Loucy (cell line): ENCODE data around the gene SELENBP1.

ENCODE experiments used
- H2AFZ ChIP-seq: fragments of 200-600 bp; sonication (generic); 2 replicates; pipeline ENCODE4 v1.6.0; 2016; ENCODE audit warnings: antibody characterized with exemption, mild to moderate bottlenecking, low read length, moderate library complexity
- H3F3A ChIP-seq: fragments of 200-600 bp; 2 replicates; pipeline ENCODE4 v1.6.0; 2016; ENCODE audit warnings: antibody characterized with exemption, low read depth, mild to moderate bottlenecking
- H3K27me3 ChIP-seq: fragments of 200-600 bp; sonication (generic); 2 replicates; pipeline ENCODE4 v1.6.1; 2014; ENCODE audit warnings: low read length, mild to moderate bottlenecking; ENCODE audit not compliant: insufficient read depth, poor library complexity, severe bottlenecking
- H3K36me3 ChIP-seq: fragments of 200-600 bp; sonication (generic); 2 replicates; pipeline ENCODE4 v1.6.1; 2016; ENCODE audit warnings: low read length; ENCODE audit not compliant: insufficient read depth
- H3K4me1 ChIP-seq: fragments of 200-600 bp; sonication (generic); 2 replicates; pipeline ENCODE4 v1.5.1; 2014; ENCODE audit warnings: low read length, mild to moderate bottlenecking; ENCODE audit not compliant: insufficient read depth, poor library complexity, severe bottlenecking
- H3K4me2 ChIP-seq: fragments of 200-600 bp; sonication (generic); 2 replicates; pipeline ENCODE4 v1.6.0; 2014; ENCODE audit warnings: antibody characterized with exemption, low read length, low read depth, mild to moderate bottlenecking; ENCODE audit not compliant: poor library complexity, severe bottlenecking
- H3K4me3 ChIP-seq: fragments of 200-600 bp; sonication (generic); 2 replicates; pipeline ENCODE4 v1.5.1; 2014; ENCODE audit warnings: low read length, mild to moderate bottlenecking, mixed read lengths; ENCODE audit not compliant: poor library complexity, severe bottlenecking
- H3K79me2 ChIP-seq: fragments of 200-600 bp; sonication (generic); 2 replicates; pipeline ENCODE4 v1.6.1; 2014; ENCODE audit warnings: low read length; ENCODE audit not compliant: insufficient read depth
- H3K9ac ChIP-seq: fragments of 200-600 bp; sonication (generic); 2 replicates; pipeline ENCODE4 v1.6.0; 2014; ENCODE audit warnings: mild to moderate bottlenecking, low read depth, low read length, moderate library complexity; ENCODE audit not compliant: poor library complexity, severe bottlenecking
- H3K9me2 ChIP-seq: fragments of 200-600 bp; sonication (generic); replicated peaks from 2 replicates; pipeline ENCODE4 v1.6.1; 2016; ENCODE audit warnings: low read depth, low read length, mixed read lengths
- H3K9me3 ChIP-seq: fragments of 200-600 bp; sonication (generic); 2 replicates; pipeline ENCODE4 v1.6.1; 2014; ENCODE audit warnings: mild to moderate bottlenecking, antibody characterized with exemption, low read length, low read depth; ENCODE audit not compliant: insufficient read depth
- H4K20me1 ChIP-seq: fragments of 200-600 bp; sonication (generic); 2 replicates; pipeline ENCODE4 v1.6.0; 2014; ENCODE audit warnings: antibody characterized with exemption, low read length, mild to moderate bottlenecking; ENCODE audit not compliant: insufficient read depth, poor library complexity, severe bottlenecking
- EZH2phosphoT487 ChIP-seq: fragments of 200-600 bp; IDR thresholded peaks from 2 replicates; pipeline ENCODE4 v1.6.1; 2018; ENCODE audit warnings: antibody characterized with exemption, mild to moderate bottlenecking, moderate library complexity, borderline replicate concordance
- TF ChIP-seq, protein P1 (sequence below): fragments of 200-600 bp; sonication (generic); conservative IDR thresholded peaks from 2 replicates; pipeline ENCODE4 v1.5.1; 2014; ENCODE audit warnings: mild to moderate bottlenecking, antibody characterized with exemption, low read length

Gene SELENBP1

DNA sequence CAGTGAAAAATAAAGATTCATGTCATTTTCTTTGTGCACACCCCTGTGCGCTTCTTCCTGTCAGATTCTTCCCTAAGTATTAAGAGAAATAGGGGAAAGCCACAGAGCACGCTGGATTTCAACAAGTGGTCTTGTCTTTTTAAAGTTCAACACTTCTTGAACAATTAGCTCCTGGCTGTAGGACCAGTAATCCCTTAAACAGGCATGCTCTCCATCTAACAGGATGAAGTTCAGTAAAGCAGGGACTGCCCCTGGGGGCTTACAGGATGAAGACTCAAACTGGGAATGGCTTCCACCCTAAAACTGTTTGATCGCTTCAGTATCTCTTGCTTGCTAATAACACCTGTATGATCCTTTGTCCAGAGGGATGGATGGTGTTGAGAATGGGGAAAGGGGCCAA, 31.1 kb upstream of the SELENBP1 start:
- Histone ChIP-seq H3K27me3 (no peaks in the 10 kb centered on the region), H3K79me2 (peaks cover 22% of the 10 kb centered on the region), H2AFZ (no peak overlapping the region), H3K9me2 (no peaks in the 10 kb centered on the region), H3K9me3 (no peaks in the 10 kb centered on the region), H3K4me1 (peaks cover 10% of the 10 kb centered on the region), H3K9ac (no peak overlapping the region), H3K4me3 (no peak overlapping the region), H3K4me2 (no peak overlapping the region), H4K20me1 (peaks cover 21% of the 10 kb centered on the region), H3K36me3 (peaks cover 71% of the 10 kb centered on the region), H3F3A (peaks cover 15% of the 10 kb centered on the region; the same call in 1 of the 2 replicates)
- TF ChIP-seq EZH2phosphoT487 = no peak
- TF ChIP-seq, protein P1, sequence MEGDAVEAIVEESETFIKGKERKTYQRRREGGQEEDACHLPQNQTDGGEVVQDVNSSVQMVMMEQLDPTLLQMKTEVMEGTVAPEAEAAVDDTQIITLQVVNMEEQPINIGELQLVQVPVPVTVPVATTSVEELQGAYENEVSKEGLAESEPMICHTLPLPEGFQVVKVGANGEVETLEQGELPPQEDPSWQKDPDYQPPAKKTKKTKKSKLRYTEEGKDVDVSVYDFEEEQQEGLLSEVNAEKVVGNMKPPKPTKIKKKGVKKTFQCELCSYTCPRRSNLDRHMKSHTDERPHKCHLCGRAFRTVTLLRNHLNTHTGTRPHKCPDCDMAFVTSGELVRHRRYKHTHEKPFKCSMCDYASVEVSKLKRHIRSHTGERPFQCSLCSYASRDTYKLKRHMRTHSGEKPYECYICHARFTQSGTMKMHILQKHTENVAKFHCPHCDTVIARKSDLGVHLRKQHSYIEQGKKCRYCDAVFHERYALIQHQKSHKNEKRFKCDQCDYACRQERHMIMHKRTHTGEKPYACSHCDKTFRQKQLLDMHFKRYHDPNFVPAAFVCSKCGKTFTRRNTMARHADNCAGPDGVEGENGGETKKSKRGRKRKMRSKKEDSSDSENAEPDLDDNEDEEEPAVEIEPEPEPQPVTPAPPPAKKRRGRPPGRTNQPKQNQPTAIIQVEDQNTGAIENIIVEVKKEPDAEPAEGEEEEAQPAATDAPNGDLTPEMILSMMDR = no peak

DNA sequence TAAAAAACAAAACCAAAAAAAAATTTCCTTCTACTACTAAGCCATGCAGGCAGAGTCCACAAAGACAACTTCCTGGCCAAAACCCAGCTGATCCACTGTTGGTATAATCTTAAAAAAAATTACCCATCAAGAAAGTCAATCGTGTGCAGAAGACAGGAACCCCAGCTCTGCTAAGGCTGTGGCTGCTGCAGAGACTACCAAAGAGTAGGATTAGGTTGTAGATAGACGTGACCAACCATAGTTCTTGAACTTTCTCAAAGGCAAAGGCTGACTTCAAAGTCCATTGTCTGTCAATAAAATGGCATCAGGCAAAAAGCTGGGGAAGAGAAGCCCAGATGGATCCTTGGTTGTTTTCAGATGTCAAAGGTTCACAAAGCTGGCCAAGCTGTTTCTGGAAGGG, 30.3 kb upstream of the SELENBP1 start:
- Histone ChIP-seq H4K20me1 (peaks cover 21% of the 10 kb centered on the region), H3K9me3 (no peaks in the 10 kb centered on the region), H3K36me3 (peaks cover 62% of the 10 kb centered on the region), H3K9me2 (no peaks in the 10 kb centered on the region), H2AFZ (no peak overlapping the region), H3K4me3 (no peak overlapping the region), H3K4me1 (peaks cover 10% of the 10 kb centered on the region), H3K9ac (no peak overlapping the region), H3K4me2 (no peak overlapping the region), H3F3A (peaks cover 15% of the 10 kb centered on the region; the same call in 1 of the 2 replicates), H3K79me2 (peaks cover 22% of the 10 kb centered on the region), H3K27me3 (no peaks in the 10 kb centered on the region)
- TF ChIP-seq, protein P1 = no peak
- TF ChIP-seq EZH2phosphoT487 = no peak

- Histone ChIP-seq H2AFZ (no peak overlapping the region), H3K4me1 (peaks cover 10% of the 10 kb centered on the region), H4K20me1 (peaks cover 21% of the 10 kb centered on the region), H3K9me2 (no peaks in the 10 kb centered on the region), H3F3A (peaks cover 15% of the 10 kb centered on the region; the same call in 1 of the 2 replicates), H3K4me3 (no peak overlapping the region), H3K4me2 (no peak overlapping the region), H3K9me3 (no peaks in the 10 kb centered on the region), H3K79me2 (peaks cover 22% of the 10 kb centered on the region), H3K9ac (no peak overlapping the region), H3K36me3 (peaks cover 55% of the 10 kb centered on the region; the same call in 1 of the 2 replicates), H3K27me3 (no peaks in the 10 kb centered on the region)
- TF ChIP-seq, protein P1 = no peak
- no peak for TF ChIP-seq EZH2phosphoT487
Observed at GRCh38 chr1:151401860-151402259, 29.4 kb upstream of the SELENBP1 start.
